SU-DHL-6 (cell line): ENCODE data around the gene ELAPOR2.
A peak's percentile ranks its signal among the peaks of the same experiment; 100 is the strongest.

ENCODE experiments used
- H2AFZ ChIP-seq: fragments of 200-600 bp; sonication (generic); 2 replicates; pipeline ENCODE4 v1.6.1; 2014; ENCODE audit warnings: low read depth, mild to moderate bottlenecking, moderate library complexity, mixed read lengths, antibody characterized with exemption, low read length; ENCODE audit not compliant: severe bottlenecking
- H3F3A ChIP-seq: fragments of 200-600 bp; shearing (Covaris generic); 2 replicates; pipeline ENCODE4 v1.6.0; 2016; ENCODE audit warnings: antibody characterized with exemption, mild to moderate bottlenecking; ENCODE audit not compliant: insufficient read depth
- H3K27ac ChIP-seq: fragments of 200-600 bp; sonication (generic); 2 replicates; pipeline ENCODE4 v1.5.1; 2016; ENCODE audit warnings: low read depth, mild to moderate bottlenecking, low read length, moderate library complexity, mixed read lengths
- H3K27me3 ChIP-seq: fragments of 200-600 bp; sonication (generic), shearing (Covaris generic); 2 replicates; pipeline ENCODE4 v1.6.0; 2014; ENCODE audit warnings: mild to moderate bottlenecking, low read length
- H3K36me3 ChIP-seq: fragments of 200-600 bp; sonication (generic); 2 replicates; pipeline ENCODE4 v1.6.1; 2014; ENCODE audit warnings: mild to moderate bottlenecking, low read length, mixed read lengths
- H3K4me2 ChIP-seq: fragments of 300-600, 200-600 bp; shearing (Covaris generic), sonication (generic); 2 replicates; pipeline ENCODE4 v1.6.0; 2014; ENCODE audit warnings: low read length, low read depth, mild to moderate bottlenecking; ENCODE audit not compliant: poor library complexity, severe bottlenecking
- H3K4me3 ChIP-seq: fragments of 200-600 bp; sonication (generic); 2 replicates; pipeline ENCODE4 v1.5.1; 2014; ENCODE audit warnings: antibody characterized with exemption, low read length, mild to moderate bottlenecking, mixed read lengths; ENCODE audit not compliant: insufficient read depth, poor library complexity, severe bottlenecking
- H3K79me2 ChIP-seq: fragments of 200-600 bp; sonication (generic); 2 replicates; pipeline ENCODE4 v1.6.1; 2014; ENCODE audit warnings: mild to moderate bottlenecking, low read length, moderate library complexity; ENCODE audit not compliant: insufficient read depth
- H3K9ac ChIP-seq: fragments of 200-600 bp; sonication (generic); 2 replicates; pipeline ENCODE4 v1.7.0; 2014; ENCODE audit warnings: mild to moderate bottlenecking, low read length
- H3K9me2 ChIP-seq: fragments of 200-600 bp; sonication (generic); replicated peaks from 2 replicates; pipeline ENCODE4 v1.6.1; 2014; ENCODE audit warnings: low read length; ENCODE audit not compliant: insufficient read depth
- H3K9me3 ChIP-seq: fragments of 200-600 bp; sonication (generic); 2 replicates; pipeline ENCODE4 v1.6.1; 2014; ENCODE audit warnings: low read length, mixed read lengths; ENCODE audit not compliant: insufficient read depth
- H4K20me1 ChIP-seq: fragments of 200-600 bp; sonication (generic); 2 replicates; pipeline ENCODE4 v1.6.1; 2014; ENCODE audit warnings: low read depth, mild to moderate bottlenecking, antibody characterized with exemption, low read length, moderate library complexity, mixed read lengths
- CTCF ChIP-seq: fragments of 200-600 bp; sonication (generic); IDR thresholded peaks from one replicate; pipeline ENCODE4 v1.5.1; 2017; ENCODE audit warnings: antibody characterized with exemption, mild to moderate bottlenecking, low read length, moderate library complexity; ENCODE audit not compliant: insufficient read depth, poor library complexity, severe bottlenecking
- EZH2phosphoT487 ChIP-seq: fragments of 200-600 bp; sonication (generic), shearing (Covaris generic); conservative IDR thresholded peaks from 2 replicates; pipeline ENCODE4 v1.6.1; 2018; ENCODE audit warnings: mild to moderate bottlenecking, antibody characterized with exemption, low read length, moderate library complexity, mixed read lengths

Gene ELAPOR2

GRCh38 chr7:87032604-87033339 lies 26.7 kb downstream of the ELAPOR2 start:
- no peaks in the 10 kb centered on the region for H4K20me1 ChIP-seq
- H3K79me2 ChIP-seq, result peaks cover 16% of the 10 kb centered on the region; the same call in 1 of the 2 replicates
- no peak overlapping the region for H2AFZ ChIP-seq
- H3K27me3 ChIP-seq, result no peaks in the 10 kb centered on the region
- no peak overlapping the region for H3K27ac ChIP-seq
- no peak overlapping the region for H3K9ac ChIP-seq
- no peaks in the 10 kb centered on the region for H3K9me2 ChIP-seq
- peaks cover 10% of the 10 kb centered on the region; the same call in 1 of the 2 replicates for H3K9me3 ChIP-seq
- no peak for TF ChIP-seq EZH2phosphoT487
- TF ChIP-seq CTCF, result no peak
- no peak overlapping the region for H3K4me3 ChIP-seq
- H3K36me3 ChIP-seq, result 0 out of 2 replicates have a peak, but pooled peaks cover 2% of the 10 kb centered on the region
- peaks cover 5% of the 10 kb centered on the region; the same call in 1 of the 2 replicates for H3F3A ChIP-seq
- H3K4me2 ChIP-seq, result no peak overlapping the region

- Histone ChIP-seq H3K79me2 (peaks cover 21% of the 10 kb centered on the region; the same call in 1 of the 2 replicates), H3K9ac (no peak overlapping the region)
Observed at GRCh38 chr7:87029078-87029477, 30.4 kb downstream of the ELAPOR2 start.

GRCh38 chr7:87028636-87029035 lies 30.8 kb downstream of the ELAPOR2 start:
- peak overlapping the region; percentile 43 for H3K27ac ChIP-seq
- 0 out of 2 replicates have a peak, but pooled peaks cover 2% of the 10 kb centered on the region for H3K36me3 ChIP-seq
- peaks cover 10% of the 10 kb centered on the region; the same call in 1 of the 2 replicates for H3K9me3 ChIP-seq
- H3K79me2 ChIP-seq, result peaks cover 21% of the 10 kb centered on the region; the same call in 1 of the 2 replicates
- no peak overlapping the region for H3K9ac ChIP-seq
- no peaks in the 10 kb centered on the region for H4K20me1 ChIP-seq
- no peaks in the 10 kb centered on the region for H3K9me2 ChIP-seq
- H3F3A ChIP-seq, result no peaks in the 10 kb centered on the region
- H3K4me2 ChIP-seq, result peak overlapping the region; percentile 44
- H3K4me3 ChIP-seq, result no peak overlapping the region
- TF ChIP-seq CTCF, result no peak
- TF ChIP-seq EZH2phosphoT487, result no peak
- H2AFZ ChIP-seq, result no peak overlapping the region
- no peaks in the 10 kb centered on the region for H3K27me3 ChIP-seq

More at GRCh38 chr7:87029078-87029477, 30.4 kb downstream of the ELAPOR2 start:
- Histone ChIP-seq H3K4me3 (no peak overlapping the region), H3K27me3 (no peaks in the 10 kb centered on the region), H3K27ac (0 out of 2 replicates have a peak overlapping the region, but pooled peaks have one; percentile 43), H2AFZ (no peak overlapping the region), H4K20me1 (no peaks in the 10 kb centered on the region), H3K9me2 (no peaks in the 10 kb centered on the region), H3F3A (no peaks in the 10 kb centered on the region), H3K4me2 (no peak overlapping the region), H3K36me3 (0 out of 2 replicates have a peak, but pooled peaks cover 2% of the 10 kb centered on the region), H3K9me3 (peaks cover 10% of the 10 kb centered on the region; the same call in 1 of the 2 replicates)
- TF ChIP-seq CTCF (no peak), EZH2phosphoT487 (no peak)
